ENCODE results near the gene GPR37L1. TPM values are rescaled to one million over a fixed set of nuclear protein-coding genes. Genes with fewer than 3 reads are reported as not detected.

Gene GPR37L1
- total and polyA plus RNA-seq, 10 of the 15 experiments (the other 5 are each of a cell fraction or from before 2014, with no cell fraction given) = under 0.01 to 0.08 (median 0.02) TPM; not detected in 5

DNA sequence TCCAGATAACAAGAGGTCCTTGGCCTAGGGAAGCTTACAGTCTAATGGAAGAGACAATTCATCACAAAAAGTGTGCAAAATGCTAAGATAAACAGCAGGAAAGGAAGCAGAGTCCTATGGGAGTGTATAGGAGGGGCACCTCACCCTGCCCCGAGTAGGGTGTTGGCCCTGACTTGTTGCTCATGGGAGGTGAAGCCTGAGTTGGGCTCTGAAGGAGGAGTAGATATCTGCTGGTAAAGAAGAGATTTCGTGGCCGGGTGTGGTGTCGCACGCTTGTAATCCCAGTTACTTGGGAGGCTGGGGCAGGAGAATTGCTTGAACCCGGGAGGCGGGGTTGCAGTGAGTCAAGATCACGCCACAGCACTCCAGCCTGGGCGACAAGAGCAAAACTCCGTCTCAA is 18.6 kb upstream of the GPR37L1 start:
- Histone ChIP-seq H3K9me3 (replicated peaks; ENCODE audit: control insufficient read depth, insufficient read depth, low read length) (no peaks in the 10 kb centered on the region), H3K27me3 (replicated peaks in 1 of 2; ENCODE audit: control insufficient read depth in 2 of 2, insufficient read depth in 2 of 2, low read length in 1 of 2) (no peaks in the 10 kb centered on the region; a peak in 1 of 4 replicates), H3K79me2 (ENCODE audit: control insufficient read depth, insufficient read depth, low read length) (no peaks in the 10 kb centered on the region), H3K4me3 (no peak overlapping the region), H3K9ac (ENCODE audit: control insufficient read depth, insufficient read depth, low read length) (no peak overlapping the region), H4K20me1 (ENCODE audit: control insufficient read depth, insufficient read depth) (no peaks in the 10 kb centered on the region), H2AFZ (ENCODE audit: control insufficient read depth, low read depth, low read length) (no peak overlapping the region), H3K4me2 (ENCODE audit: control insufficient read depth, insufficient read depth) (no peak overlapping the region), H3K36me3 (ENCODE audit: control insufficient read depth in 2 of 2, insufficient read depth in 2 of 2, low read length in 1 of 2) (no peaks in the 10 kb centered on the region), H3K27ac (ENCODE audit: control insufficient read depth, insufficient read depth) (no peak overlapping the region), H3K4me1 (ENCODE audit: control insufficient read depth, insufficient read depth, low read length) (no peaks in the 10 kb centered on the region)
- no peak for FAIRE-seq
- DNase-seq (ENCODE audit: low read depth, low spot score) = no peak
- ChIA-PET CTCF (no interaction called here), RAD21 (ENCODE audit: unreplicated experiment) (no interaction called here), SMC1A (ENCODE audit: uncharacterized antibody, unreplicated experiment) (no interaction called here), POLR2A (interaction anchor here (0.7 to 0.9 kb wide), 2 partner anchors 10 to 278 kb away, joined by 3 read pairs; no protein-coding TSS in a partner anchor)
- TF ChIP-seq MXI1 (IDR thresholded peaks at IDR 0.05; ENCODE audit: low read depth, low read length) = no peak
- TF ChIP-seq HDGF (IDR thresholded peaks at IDR 0.05) = no peak
- no peak for TF ChIP-seq MEF2A (IDR thresholded peaks at IDR 0.05; ENCODE audit: insufficient read depth, low read depth, low read length)
- TF ChIP-seq, protein P1, sequence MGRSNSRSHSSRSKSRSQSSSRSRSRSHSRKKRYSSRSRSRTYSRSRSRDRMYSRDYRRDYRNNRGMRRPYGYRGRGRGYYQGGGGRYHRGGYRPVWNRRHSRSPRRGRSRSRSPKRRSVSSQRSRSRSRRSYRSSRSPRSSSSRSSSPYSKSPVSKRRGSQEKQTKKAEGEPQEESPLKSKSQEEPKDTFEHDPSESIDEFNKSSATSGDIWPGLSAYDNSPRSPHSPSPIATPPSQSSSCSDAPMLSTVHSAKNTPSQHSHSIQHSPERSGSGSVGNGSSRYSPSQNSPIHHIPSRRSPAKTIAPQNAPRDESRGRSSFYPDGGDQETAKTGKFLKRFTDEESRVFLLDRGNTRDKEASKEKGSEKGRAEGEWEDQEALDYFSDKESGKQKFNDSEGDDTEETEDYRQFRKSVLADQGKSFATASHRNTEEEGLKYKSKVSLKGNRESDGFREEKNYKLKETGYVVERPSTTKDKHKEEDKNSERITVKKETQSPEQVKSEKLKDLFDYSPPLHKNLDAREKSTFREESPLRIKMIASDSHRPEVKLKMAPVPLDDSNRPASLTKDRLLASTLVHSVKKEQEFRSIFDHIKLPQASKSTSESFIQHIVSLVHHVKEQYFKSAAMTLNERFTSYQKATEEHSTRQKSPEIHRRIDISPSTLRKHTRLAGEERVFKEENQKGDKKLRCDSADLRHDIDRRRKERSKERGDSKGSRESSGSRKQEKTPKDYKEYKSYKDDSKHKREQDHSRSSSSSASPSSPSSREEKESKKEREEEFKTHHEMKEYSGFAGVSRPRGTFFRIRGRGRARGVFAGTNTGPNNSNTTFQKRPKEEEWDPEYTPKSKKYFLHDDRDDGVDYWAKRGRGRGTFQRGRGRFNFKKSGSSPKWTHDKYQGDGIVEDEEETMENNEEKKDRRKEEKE (IDR thresholded peaks at IDR 0.05) = no peak
- TF ChIP-seq RBBP5 (conservative IDR thresholded peaks at IDR 0.05) = no peak
- no peak for TF ChIP-seq EP300 (IDR thresholded peaks at IDR 0.05; ENCODE audit: borderline replicate concordance in 1 of 2, control insufficient read depth in 1 of 2, low read depth in 2 of 2, low read length in 2 of 2)
- TF ChIP-seq BCL11A (IDR thresholded peaks at IDR 0.05; ENCODE audit: low read depth, low read length) = no peak
- TF ChIP-seq IKZF1 (conservative IDR thresholded peaks at IDR 0.05) = no peak
- no peak for TF ChIP-seq BMI1 (IDR thresholded peaks at IDR 0.05; ENCODE audit: borderline replicate concordance)
- TF ChIP-seq RAD21 (IDR thresholded peaks at IDR 0.05; ENCODE audit: insufficient read depth, low read depth, low read length) = no peak
- no peak for TF ChIP-seq YBX1 (IDR thresholded peaks at IDR 0.05)
- TF ChIP-seq NBN (IDR thresholded peaks at IDR 0.05) = no peak
- no peak for TF ChIP-seq ZNF622 (IDR thresholded peaks at IDR 0.05)
- TF ChIP-seq SIN3A (IDR thresholded peaks at IDR 0.05; ENCODE audit: low read depth, low read length) = no peak
- TF ChIP-seq, protein P2, sequence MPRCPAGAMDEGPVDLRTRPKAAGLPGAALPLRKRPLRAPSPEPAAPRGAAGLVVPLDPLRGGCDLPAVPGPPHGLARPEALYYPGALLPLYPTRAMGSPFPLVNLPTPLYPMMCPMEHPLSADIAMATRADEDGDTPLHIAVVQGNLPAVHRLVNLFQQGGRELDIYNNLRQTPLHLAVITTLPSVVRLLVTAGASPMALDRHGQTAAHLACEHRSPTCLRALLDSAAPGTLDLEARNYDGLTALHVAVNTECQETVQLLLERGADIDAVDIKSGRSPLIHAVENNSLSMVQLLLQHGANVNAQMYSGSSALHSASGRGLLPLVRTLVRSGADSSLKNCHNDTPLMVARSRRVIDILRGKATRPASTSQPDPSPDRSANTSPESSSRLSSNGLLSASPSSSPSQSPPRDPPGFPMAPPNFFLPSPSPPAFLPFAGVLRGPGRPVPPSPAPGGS (IDR thresholded peaks at IDR 0.05; ENCODE audit: borderline replicate concordance, insufficient read depth, low read depth, low read length, poor library complexity, severe bottlenecking) = no peak
- TF ChIP-seq SMC3 (IDR thresholded peaks at IDR 0.05; ENCODE audit: borderline replicate concordance, low read length) = no peak
- TF ChIP-seq, protein P3, sequence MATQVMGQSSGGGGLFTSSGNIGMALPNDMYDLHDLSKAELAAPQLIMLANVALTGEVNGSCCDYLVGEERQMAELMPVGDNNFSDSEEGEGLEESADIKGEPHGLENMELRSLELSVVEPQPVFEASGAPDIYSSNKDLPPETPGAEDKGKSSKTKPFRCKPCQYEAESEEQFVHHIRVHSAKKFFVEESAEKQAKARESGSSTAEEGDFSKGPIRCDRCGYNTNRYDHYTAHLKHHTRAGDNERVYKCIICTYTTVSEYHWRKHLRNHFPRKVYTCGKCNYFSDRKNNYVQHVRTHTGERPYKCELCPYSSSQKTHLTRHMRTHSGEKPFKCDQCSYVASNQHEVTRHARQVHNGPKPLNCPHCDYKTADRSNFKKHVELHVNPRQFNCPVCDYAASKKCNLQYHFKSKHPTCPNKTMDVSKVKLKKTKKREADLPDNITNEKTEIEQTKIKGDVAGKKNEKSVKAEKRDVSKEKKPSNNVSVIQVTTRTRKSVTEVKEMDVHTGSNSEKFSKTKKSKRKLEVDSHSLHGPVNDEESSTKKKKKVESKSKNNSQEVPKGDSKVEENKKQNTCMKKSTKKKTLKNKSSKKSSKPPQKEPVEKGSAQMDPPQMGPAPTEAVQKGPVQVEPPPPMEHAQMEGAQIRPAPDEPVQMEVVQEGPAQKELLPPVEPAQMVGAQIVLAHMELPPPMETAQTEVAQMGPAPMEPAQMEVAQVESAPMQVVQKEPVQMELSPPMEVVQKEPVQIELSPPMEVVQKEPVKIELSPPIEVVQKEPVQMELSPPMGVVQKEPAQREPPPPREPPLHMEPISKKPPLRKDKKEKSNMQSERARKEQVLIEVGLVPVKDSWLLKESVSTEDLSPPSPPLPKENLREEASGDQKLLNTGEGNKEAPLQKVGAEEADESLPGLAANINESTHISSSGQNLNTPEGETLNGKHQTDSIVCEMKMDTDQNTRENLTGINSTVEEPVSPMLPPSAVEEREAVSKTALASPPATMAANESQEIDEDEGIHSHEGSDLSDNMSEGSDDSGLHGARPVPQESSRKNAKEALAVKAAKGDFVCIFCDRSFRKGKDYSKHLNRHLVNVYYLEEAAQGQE (IDR thresholded peaks at IDR 0.05; ENCODE audit: low read depth, low read length) = no peak
- no peak for TF ChIP-seq JUNB (IDR thresholded peaks at IDR 0.05)
- TF ChIP-seq TBL1XR1 (IDR thresholded peaks at IDR 0.05; ENCODE audit: low read depth, low read length) = no peak
- WGBS (ENCODE audit: insufficient coverage, insufficient replicate concordance, low lambda C conversion rate, missing lambda C conversion rate) = 58% methylated on average over 8 of the region's 10 CpGs
- no TSS peak for BruUV-seq (replicated peaks)
- intact Hi-C loops (cut with micrococcal nuclease; ENCODE audit: unreplicated experiment) = no loop called here
- in situ Hi-C loops (cut with MboI) = no loop called here
- ATAC-seq = no peak
